ENCODE data around the gene DCLK2.

DNA sequence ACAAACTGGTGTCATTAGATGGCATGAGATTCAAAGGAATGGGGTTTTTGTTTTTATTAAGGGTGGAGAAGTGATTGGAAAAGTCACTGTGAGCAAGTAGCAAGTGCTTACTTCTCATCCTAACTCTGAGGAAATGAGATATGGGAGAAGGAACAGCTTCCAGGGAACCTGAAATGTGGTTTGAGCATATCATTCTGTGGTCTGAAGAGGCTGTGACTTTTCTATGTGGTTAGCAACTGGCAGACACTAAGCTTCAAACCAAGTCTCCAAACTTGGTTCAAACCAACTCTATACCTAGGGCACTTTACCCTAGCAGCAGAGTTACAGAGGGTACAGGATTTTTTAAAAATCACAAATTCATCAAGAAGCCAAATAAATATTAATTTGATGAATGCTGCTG lies 58.2 kb downstream of the DCLK2 start:
- TF ChIP-seq CTCF (IDR thresholded peaks at IDR 0.05; ENCODE audit: insufficient read depth, low read length, poor library complexity, severe bottlenecking): no peak
- no peak for TF ChIP-seq EZH2phosphoT487 (conservative IDR thresholded peaks at IDR 0.05; ENCODE audit: low read length)

Measured in SU-DHL-6 (cell line).